Mammary microvascular endothelial cell (primary cell): ENCODE results near the gene LATS2. TPM values are rescaled to one million over a fixed set of nuclear protein-coding genes. Genes with fewer than 3 reads are reported as not detected.

Experiments
- total RNA-seq: library from RNA; depleted of rRNA; stranded (reverse); fragments of >200 nt; gene quantifications from 2 replicates; pipeline ENCODE4 v1.2.3, GENCODE V29; 2015

Gene LATS2
- total RNA-seq = 28.6 and 32.6 TPM in 2 replicates

GRCh38 chr13:21061029-21061763 lies at the start of gene LATS2:
TSS of gene LATS2 (minus strand) at chr13:21061586. CDS start at chr13:21046026, 15,560 bp downstream.

Other genes with a start within 250 kb of the LATS2 start
- gene XPO4, start 158.8 kb downstream of the LATS2 start, total RNA-seq = 19.3 and 25.2 TPM in 2 replicates
- 58.9 and 62.0 TPM in 2 replicates for gene SAP18, start 78.5 kb upstream of the LATS2 start, total RNA-seq
- 25.3 and 31.8 TPM in 2 replicates for gene SKA3, start 115.0 kb upstream of the LATS2 start, total RNA-seq
- 38.8 and 46.0 TPM in 2 replicates for gene MRPL57, start 115.1 kb upstream of the LATS2 start, total RNA-seq